SH-SY5Y (cell line): ENCODE data around the gene CCSER1.

Source experiments
- GATA2 ChIP-seq: IDR thresholded peaks from 2 replicates; pipeline ENCODE4 v1.6.1; 2011; ENCODE audit warnings: mild to moderate bottlenecking, low read depth, low read length
- GATA3 ChIP-seq: IDR thresholded peaks from 2 replicates; pipeline ENCODE4 v1.6.1; 2011; ENCODE audit warnings: low read depth, mild to moderate bottlenecking, low read length, moderate library complexity

DNA sequence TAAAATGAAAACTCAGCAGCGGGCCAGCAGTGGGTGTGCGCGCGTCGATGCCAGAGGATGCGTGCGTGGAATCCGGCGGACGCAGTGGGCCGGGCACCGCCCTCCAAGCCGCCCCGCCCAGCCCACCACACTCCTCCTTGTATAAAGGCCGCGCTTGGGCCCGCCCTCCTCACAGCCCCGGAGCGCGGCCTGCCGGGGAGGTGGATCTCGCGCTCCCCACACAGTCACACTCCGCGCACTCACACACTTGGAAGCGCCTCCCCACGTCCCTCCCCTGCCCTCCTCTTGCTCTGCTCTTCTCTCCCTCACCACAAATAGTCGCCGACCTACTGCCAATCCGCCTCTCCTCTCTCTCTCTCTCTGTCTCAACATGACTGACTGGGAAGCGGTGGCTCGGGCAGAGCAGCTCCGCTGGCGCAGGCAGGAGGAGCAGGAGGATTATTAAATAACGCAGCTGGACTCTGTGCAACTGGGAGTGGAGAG is at the start of gene CCSER1:
- TF ChIP-seq GATA3 (no peak), GATA2 (no peak)
